ENCODE measurements around the gene MYRIP. TPM values are rescaled to one million over a fixed set of nuclear protein-coding genes. Genes with fewer than 3 reads are reported as not detected.
"Not testable (repeated sequence)": the region's sequence is repeated elsewhere in the genome, so short reads cannot be mapped to it uniquely, and the experiment has no call there.

The MYRIP gene
- total RNA-seq, 1 donor from 2014 or later, result 5.9 TPM

DNA sequence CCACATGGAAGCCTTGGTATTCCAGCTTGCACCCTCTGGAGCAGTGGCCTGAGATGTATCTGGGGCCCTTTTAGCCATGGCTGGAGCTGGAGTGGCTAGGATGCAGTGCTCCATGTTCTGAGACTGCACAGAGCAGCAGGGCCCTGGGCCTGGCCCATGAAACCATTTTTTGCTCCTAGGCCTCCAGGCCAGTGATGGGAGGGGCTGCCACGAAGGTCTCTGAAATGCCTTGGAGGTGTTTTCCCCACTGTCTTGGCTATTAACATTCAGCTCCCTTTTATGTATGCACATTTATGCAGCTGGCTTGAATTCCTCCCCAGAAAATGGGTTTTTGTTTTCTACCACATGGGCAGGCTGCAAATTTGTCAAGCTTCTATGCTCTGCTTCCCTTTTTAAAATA, 43.0 kb upstream of the MYRIP start:
- Histone ChIP-seq H3K9me3 (no peaks in the 10 kb centered on the region), H3K27ac (no peak overlapping the region), H3K4me1 (no peaks in the 10 kb centered on the region), H3K4me3 (no peak overlapping the region), H3K27me3 (no peaks in the 10 kb centered on the region), H3K36me3 (no peaks in the 10 kb centered on the region)
- TF ChIP-seq, protein P1, sequence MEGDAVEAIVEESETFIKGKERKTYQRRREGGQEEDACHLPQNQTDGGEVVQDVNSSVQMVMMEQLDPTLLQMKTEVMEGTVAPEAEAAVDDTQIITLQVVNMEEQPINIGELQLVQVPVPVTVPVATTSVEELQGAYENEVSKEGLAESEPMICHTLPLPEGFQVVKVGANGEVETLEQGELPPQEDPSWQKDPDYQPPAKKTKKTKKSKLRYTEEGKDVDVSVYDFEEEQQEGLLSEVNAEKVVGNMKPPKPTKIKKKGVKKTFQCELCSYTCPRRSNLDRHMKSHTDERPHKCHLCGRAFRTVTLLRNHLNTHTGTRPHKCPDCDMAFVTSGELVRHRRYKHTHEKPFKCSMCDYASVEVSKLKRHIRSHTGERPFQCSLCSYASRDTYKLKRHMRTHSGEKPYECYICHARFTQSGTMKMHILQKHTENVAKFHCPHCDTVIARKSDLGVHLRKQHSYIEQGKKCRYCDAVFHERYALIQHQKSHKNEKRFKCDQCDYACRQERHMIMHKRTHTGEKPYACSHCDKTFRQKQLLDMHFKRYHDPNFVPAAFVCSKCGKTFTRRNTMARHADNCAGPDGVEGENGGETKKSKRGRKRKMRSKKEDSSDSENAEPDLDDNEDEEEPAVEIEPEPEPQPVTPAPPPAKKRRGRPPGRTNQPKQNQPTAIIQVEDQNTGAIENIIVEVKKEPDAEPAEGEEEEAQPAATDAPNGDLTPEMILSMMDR (IDR thresholded peaks at IDR 0.05), result no peak
- intact Hi-C loops (cut with DNase I), result no loop called here
- no peak for DNase-seq
- no peak for ATAC-seq

DNA sequence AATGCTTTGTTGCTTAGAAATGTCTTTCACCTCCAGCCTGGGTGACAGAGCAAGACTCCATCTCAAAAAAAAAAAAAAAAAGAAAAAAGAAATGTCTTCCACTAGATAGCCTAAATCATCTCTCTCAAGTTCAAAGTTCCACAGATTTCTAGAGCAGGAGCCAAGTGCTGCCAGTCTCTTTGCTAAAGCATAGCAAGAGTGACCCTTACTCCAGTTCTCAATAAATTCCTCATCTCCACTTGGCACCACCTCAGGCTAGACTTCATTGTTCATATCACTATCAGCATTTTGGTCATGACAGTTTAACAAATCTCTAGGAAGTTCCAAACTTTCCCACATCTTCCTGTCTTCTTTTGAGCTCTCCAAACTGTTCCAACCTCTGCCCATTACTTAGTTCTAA, 42.5 kb upstream of the MYRIP start:
- DNase-seq; intact Hi-C loops (cut with DNase I); H3K27me3 ChIP-seq; ATAC-seq; H3K27ac ChIP-seq; H3K4me1 ChIP-seq; H3K9me3 ChIP-seq; H3K4me3 ChIP-seq; H3K36me3 ChIP-seq: not testable (repeated sequence)

DNA sequence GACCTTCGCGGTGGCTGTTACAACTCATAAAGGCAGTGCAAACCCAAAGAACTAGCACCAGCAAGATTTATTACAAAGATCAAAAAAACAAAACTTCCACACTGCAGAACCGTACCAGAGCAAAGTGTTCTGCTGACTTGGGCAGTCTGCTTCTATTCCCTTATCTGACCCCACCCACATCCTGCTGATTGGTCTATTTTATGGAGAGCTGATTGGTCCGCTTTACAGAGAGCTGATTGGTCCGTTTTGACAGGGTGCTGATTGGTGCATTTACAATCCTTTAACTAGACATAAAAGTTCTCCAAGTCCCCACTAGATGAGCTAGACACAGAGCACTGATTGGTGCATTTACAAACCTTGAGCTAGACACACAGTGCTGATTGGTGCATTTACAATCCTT, 31.2 kb upstream of the MYRIP start:
- ATAC-seq; H3K4me1 ChIP-seq; H3K27me3 ChIP-seq; H3K4me3 ChIP-seq; H3K9me3 ChIP-seq; intact Hi-C loops (cut with DNase I); H3K27ac ChIP-seq; H3K36me3 ChIP-seq; DNase-seq: not testable (repeated sequence)

DNA sequence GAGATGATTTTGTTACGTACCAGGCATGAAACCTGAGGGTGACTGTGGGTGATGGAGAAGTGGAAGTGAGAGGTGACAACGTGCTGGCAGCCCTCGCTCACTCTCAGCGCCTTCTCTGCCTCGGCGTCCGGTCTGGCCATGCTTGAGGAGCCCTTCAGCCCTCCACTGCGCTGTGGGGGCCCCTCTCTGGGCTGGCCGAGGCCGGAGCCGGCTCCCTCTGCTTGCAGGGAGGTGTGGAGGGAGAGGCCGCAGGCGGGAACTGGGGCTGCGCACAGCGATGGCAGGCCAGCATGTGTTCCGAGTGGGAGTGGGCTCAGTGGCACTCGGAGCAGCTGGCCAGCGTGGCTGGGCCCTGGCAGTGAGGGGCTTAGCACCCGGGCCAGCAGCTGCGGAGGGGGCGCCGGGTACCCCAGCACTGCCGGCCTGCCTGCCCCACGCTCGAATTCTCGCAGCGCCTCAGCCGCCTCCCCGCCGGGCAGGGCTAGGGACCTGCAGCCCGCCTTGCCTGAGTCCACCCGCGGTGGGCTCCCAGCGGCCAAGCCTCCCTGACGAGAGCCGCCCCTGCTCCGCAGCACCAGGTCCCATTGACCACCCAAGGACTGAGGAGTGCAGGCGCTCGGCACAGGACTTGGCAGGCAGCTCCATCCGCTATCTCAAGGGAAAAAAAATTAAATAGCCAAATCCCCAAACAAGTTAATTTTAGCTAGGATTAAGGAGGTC, 29.7 kb upstream of the MYRIP start:
- no peaks in the 10 kb centered on the region for H3K27me3 ChIP-seq
- no peak overlapping the region for H3K4me3 ChIP-seq
- TF ChIP-seq, protein P1 (IDR thresholded peaks at IDR 0.05), result no peak
- intact Hi-C loops (cut with DNase I), result no loop called here
- DNase-seq (peak; percentile 59), ATAC-seq (peak; percentile 20)
- no peaks in the 10 kb centered on the region for H3K36me3 ChIP-seq
- H3K9me3 ChIP-seq, result no peaks in the 10 kb centered on the region
- H3K4me1 ChIP-seq, result no peaks in the 10 kb centered on the region
- H3K27ac ChIP-seq, result no peak overlapping the region

DNA sequence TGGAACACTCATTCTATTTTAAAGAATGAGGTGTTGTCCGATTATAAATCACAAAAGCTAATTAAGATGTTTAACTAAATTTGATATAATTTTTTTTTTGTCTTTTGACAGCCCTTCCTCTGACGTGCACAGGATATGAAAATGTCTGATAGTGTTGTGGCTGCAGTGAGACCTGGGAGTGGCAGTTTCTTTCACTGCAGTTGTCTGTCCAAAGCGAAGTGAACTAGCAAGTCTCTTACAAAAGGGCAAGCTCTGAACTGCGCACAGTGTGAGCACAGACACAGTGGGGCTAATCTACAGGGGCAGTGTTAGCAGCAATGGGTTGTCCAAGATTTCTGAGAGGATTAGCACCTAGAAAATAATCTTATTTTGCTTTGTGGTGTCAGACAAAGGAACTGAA, 29.1 kb upstream of the MYRIP start:
- Histone ChIP-seq H3K4me3 (no peak overlapping the region), H3K4me1 (no peaks in the 10 kb centered on the region), H3K36me3 (no peaks in the 10 kb centered on the region), H3K9me3 (no peaks in the 10 kb centered on the region), H3K27ac (no peak overlapping the region), H3K27me3 (no peaks in the 10 kb centered on the region)
- TF ChIP-seq, protein P1 (IDR thresholded peaks at IDR 0.05), result no peak
- DNase-seq (no peak), ATAC-seq (no peak)
- intact Hi-C loops (cut with DNase I), result no loop called here

DNA sequence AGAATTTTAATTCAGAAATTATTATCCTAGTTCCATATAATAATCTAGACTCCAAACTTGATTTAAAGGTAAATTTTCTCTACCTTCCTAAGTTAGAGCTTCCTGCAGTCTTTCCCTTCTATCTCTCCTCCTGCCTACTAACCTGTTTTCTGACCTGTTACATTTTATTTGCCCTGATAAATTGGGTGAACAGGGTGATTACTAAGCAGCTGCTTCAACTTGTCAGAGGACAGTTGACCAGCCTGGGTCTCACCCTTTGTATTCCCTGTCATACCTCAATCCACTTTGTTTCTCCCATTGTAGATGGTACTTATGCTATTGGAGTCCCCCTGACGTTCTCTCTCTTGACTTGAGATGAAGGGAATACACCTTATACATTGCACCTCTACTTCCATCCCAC, 28.4 kb upstream of the MYRIP start:
- H3K4me3 ChIP-seq, result no peak overlapping the region
- TF ChIP-seq, protein P1 (IDR thresholded peaks at IDR 0.05), result no peak
- no peaks in the 10 kb centered on the region for H3K36me3 ChIP-seq
- intact Hi-C loops (cut with DNase I), result no loop called here
- DNase-seq (no peak), ATAC-seq (no peak)
- no peaks in the 10 kb centered on the region for H3K27me3 ChIP-seq
- H3K4me1 ChIP-seq, result no peaks in the 10 kb centered on the region
- H3K27ac ChIP-seq, result no peak overlapping the region
- no peaks in the 10 kb centered on the region for H3K9me3 ChIP-seq

DNA sequence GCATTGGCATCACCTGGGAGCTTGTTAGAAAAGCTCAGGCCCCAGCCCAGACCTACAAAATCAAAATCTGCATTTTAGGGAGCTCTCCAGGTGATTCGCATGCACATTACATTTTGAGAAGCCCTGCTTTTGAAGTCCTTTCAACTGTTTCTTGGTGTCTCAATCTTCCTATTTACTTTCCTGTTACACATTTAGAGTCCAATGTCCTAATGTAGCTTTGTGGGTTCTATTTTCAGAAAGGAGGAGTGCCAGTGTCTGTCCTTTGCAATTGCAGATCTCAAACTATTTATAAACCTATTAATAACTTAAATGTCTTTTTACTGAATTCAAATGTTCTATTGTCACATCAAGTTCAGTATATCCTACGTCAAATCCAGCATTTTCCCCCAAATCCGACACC, 27.8 kb upstream of the MYRIP start:
- DNase-seq (no peak), ATAC-seq (no peak)
- Histone ChIP-seq H3K4me3 (no peak overlapping the region), H3K36me3 (no peaks in the 10 kb centered on the region), H3K9me3 (no peaks in the 10 kb centered on the region), H3K27ac (no peak overlapping the region), H3K4me1 (no peaks in the 10 kb centered on the region), H3K27me3 (no peaks in the 10 kb centered on the region)
- TF ChIP-seq, protein P1 (IDR thresholded peaks at IDR 0.05), result no peak
- intact Hi-C loops (cut with DNase I), result no loop called here

All from upper lobe of right lung (tissue), 1 donor.